HepG2 (cell line): ENCODE measurements around the gene AHSG. TPM values are rescaled to one million over a fixed set of nuclear protein-coding genes. Genes with fewer than 3 reads are reported as not detected.

Experiments
- CCDC6 ChIP-seq: sonication (generic); formaldehyde crosslinking; IDR thresholded peaks from 2 replicates; pipeline ENCODE4 v1.8.1; 2022; ENCODE audit warnings: mild to moderate bottlenecking, missing genetic modification reagents, moderate library complexity
- GMEB2 ChIP-seq: IDR thresholded peaks from 2 replicates; pipeline ENCODE4 v1.6.1; 2016; ENCODE audit warnings: missing biosample characterization, missing genetic modification reagents, low read depth
- HIVEP1 ChIP-seq: sonication (generic); formaldehyde crosslinking; IDR thresholded peaks from 2 replicates; pipeline ENCODE4 v1.4.0; 2020; ENCODE audit warnings: mild to moderate bottlenecking, missing genetic modification reagents
- IRF2 ChIP-seq: IDR thresholded peaks from 2 replicates; pipeline ENCODE4 v1.6.1; 2018; ENCODE audit warnings: missing genetic modification reagents, missing compliant biosample characterization
- KDM1A ChIP-seq: IDR thresholded peaks from 2 replicates; pipeline ENCODE4 v1.6.1; 2016; ENCODE audit warnings: missing compliant biosample characterization
- NBN ChIP-seq: fragments of 450-650 bp; conservative IDR thresholded peaks from 2 replicates; pipeline ENCODE4 v1.6.1; 2017
- NFKB2 ChIP-seq: sonication (generic); formaldehyde crosslinking; IDR thresholded peaks from 2 replicates; pipeline ENCODE4 v1.4.0; 2020; ENCODE audit warnings: missing genetic modification reagents, borderline replicate concordance
- NR2F2 ChIP-seq: IDR thresholded peaks from 2 replicates; pipeline ENCODE4 v1.6.1; 2012; ENCODE audit warnings: low read depth, inconsistent platforms, borderline replicate concordance
- PRDM4 ChIP-seq: sonication (generic); formaldehyde crosslinking; IDR thresholded peaks from 2 replicates; pipeline ENCODE4 v1.9.0; 2021; ENCODE audit warnings: missing genetic modification reagents, borderline replicate concordance
- RXRB ChIP-seq: IDR thresholded peaks from 2 replicates; pipeline ENCODE4 v1.6.1; 2016; ENCODE audit warnings: borderline replicate concordance, missing genetic modification reagents, missing compliant biosample characterization
- SNAPC5 ChIP-seq: sonication (generic); formaldehyde crosslinking; IDR thresholded peaks from 2 replicates; pipeline ENCODE4 v1.8.1; 2023; ENCODE audit warnings: mild to moderate bottlenecking, missing genetic modification reagents, borderline replicate concordance
- SYNCRIP ChIP-seq: fragments of 200-400 bp; formaldehyde crosslinking; IDR thresholded peaks from 2 replicates; pipeline ENCODE4 v1.6.1; 2018; ENCODE audit warnings: mild to moderate bottlenecking, low read depth, low read length; ENCODE audit not compliant: insufficient read depth
- TAF1 ChIP-seq: sonication (generic); formaldehyde crosslinking; IDR thresholded peaks from 2 replicates; pipeline ENCODE4 v1.4.0; 2020; ENCODE audit warnings: missing genetic modification reagents
- TERF1 ChIP-seq: sonication (generic); formaldehyde crosslinking; IDR thresholded peaks from 2 replicates; pipeline ENCODE4 v1.8.0; 2022; ENCODE audit warnings: mild to moderate bottlenecking, missing genetic modification reagents, moderate library complexity
- USF2 ChIP-seq, 2 experiments: sonication (generic) in 1 of 2; formaldehyde crosslinking in 1 of 2; IDR thresholded peaks; 2 replicates each; pipeline versions ENCODE4 v1.5.1 to v1.6.1; 2011 to 2020; ENCODE audit warnings: borderline replicate concordance in 1 of 2, low read depth in 1 of 2, low read length in 1 of 2, mild to moderate bottlenecking in 1 of 2, missing genetic modification reagents in 1 of 2, moderate library complexity in 1 of 2
- ZEB1 ChIP-seq: IDR thresholded peaks from 2 replicates; pipeline ENCODE4 v1.6.1; 2012; ENCODE audit warnings: mild to moderate bottlenecking, low read depth, inconsistent platforms; ENCODE audit not compliant: insufficient replicate concordance
- ZMYM4 ChIP-seq: sonication (generic); formaldehyde crosslinking; IDR thresholded peaks from 2 replicates; pipeline ENCODE4 v1.8.1; 2023; ENCODE audit warnings: mild to moderate bottlenecking, missing genetic modification reagents
- ZNF235 ChIP-seq: sonication (generic); formaldehyde crosslinking; IDR thresholded peaks from 2 replicates; pipeline ENCODE4 v1.8.1; 2023; ENCODE audit warnings: mild to moderate bottlenecking, missing genetic modification reagents, borderline replicate concordance
- ZNF350 ChIP-seq: sonication (generic); formaldehyde crosslinking; IDR thresholded peaks from 2 replicates; pipeline ENCODE4 v1.4.0; 2020; ENCODE audit warnings: mild to moderate bottlenecking, low read depth, missing genetic modification reagents, borderline replicate concordance
- ZNF530 ChIP-seq: sonication (generic); formaldehyde crosslinking; IDR thresholded peaks from 2 replicates; pipeline ENCODE4 v1.5.0; 2020; ENCODE audit warnings: low read depth, mild to moderate bottlenecking, missing genetic modification reagents
- ZNF724P ChIP-seq: sonication (generic); formaldehyde crosslinking; IDR thresholded peaks from 2 replicates; pipeline ENCODE4 v1.8.0; 2022; ENCODE audit warnings: missing genetic modification reagents, borderline replicate concordance
- polyA plus RNA-seq, 8 experiments: library from polyadenylated mRNA; depleted of rRNA in 3 of 8; stranded (reverse) in 7 of 8; unstranded in 1 of 8; fragments of >200 nt; fragmentation: Illumina TruSeq in 4 of 8; extraction: Trizol in 4 of 8; gene quantifications; 2 replicates each; pipeline versions ENCODE4 v1.2.1 to v1.2.3, GENCODE V29; 2011 to 2016; ENCODE audit warnings: low read depth in 4 of 8, missing spikeins in 1 of 8, mixed read lengths in 1 of 8; ENCODE audit not compliant: insufficient read depth in 1 of 8
- total RNA-seq, 5 experiments: library from RNA; depleted of rRNA; stranded (reverse); fragments of >200 nt; fragmentation: Illumina TruSeq; extraction: Trizol; gene quantifications; 2 replicates each; pipeline ENCODE4 v1.2.3, GENCODE V29; 2016; ENCODE audit warnings: low read depth in 1 of 5

AHSG gene
- total and polyA plus RNA-seq, 2 of the 13 experiments (the other 11 are each of a cell fraction or from before 2014, with no cell fraction given) = 2,043 to 19,152 TPM

GRCh38 chr3:186612721-186613636, at the start of gene AHSG (continued):
- TF ChIP-seq PRDM4 (CRISPR knock-in tag) = no peak
- no peak for TF ChIP-seq GMEB2 (CRISPR knock-in tag)
- TF ChIP-seq TAF1 = peak; percentile 75
- TF ChIP-seq IRF2 (CRISPR knock-in tag) = peak; percentile 85; the same call in 1 of the 2 replicates
- TF ChIP-seq RXRB = peak; percentile 89
- TF ChIP-seq ZNF235 = peak; percentile 51; the same call in 1 of the 2 replicates
- peak; percentile 78; the same call in 1 of the 2 replicates for TF ChIP-seq KDM1A (CRISPR knock-in tag)
- TF ChIP-seq ZNF530 (CRISPR knock-in tag) = 0 out of 2 replicates have a peak, but pooled peaks have one; percentile 52
- TF ChIP-seq SNAPC5 (CRISPR knock-in tag) = peak; percentile 84
- no peak for TF ChIP-seq SYNCRIP
- peak; percentile 96 for TF ChIP-seq NFKB2
- no peak for TF ChIP-seq USF2 (IDR thresholded peaks at IDR 0.05; ENCODE audit: low read depth, low read length)
- no peak for TF ChIP-seq USF2 (CRISPR knock-in tag; IDR thresholded peaks at IDR 0.05; ENCODE audit: borderline replicate concordance)
- no peak for TF ChIP-seq ZEB1
- TF ChIP-seq CCDC6 (CRISPR knock-in tag) = no peak
- peak; percentile 86 for TF ChIP-seq ZNF724P (CRISPR knock-in tag)
- TF ChIP-seq HIVEP1 (CRISPR knock-in tag) = peak; percentile 72
- TF ChIP-seq ZMYM4 (CRISPR knock-in tag) = peak; percentile 78; the same call in 1 of the 2 replicates
- peak; percentile 96 for TF ChIP-seq ZNF350 (CRISPR knock-in tag)
- TF ChIP-seq NBN = no peak
- no peak for TF ChIP-seq NR2F2
- TF ChIP-seq TERF1 (CRISPR knock-in tag) = no peak
